DND-41 (cell line): Measurements from ENCODE around the gene MFSD8.
"Not testable (repeated sequence)": the region's sequence is repeated elsewhere in the genome, so short reads cannot be mapped to it uniquely, and the experiment has no call there.

Experiments used
- ATAC-seq: fragments of 200-7000 bp; cut with Tn5 transposase; 3 replicates; pipeline ENCODE4 v1.9.1; 2021; ENCODE audit warnings: low read depth; ENCODE audit not compliant: insufficient read depth
- DNase-seq: peaks from one replicate; pipeline ENCODE4 v3.0.0-alpha.2; 2020
- H2AFZ ChIP-seq: 2 replicates; pipeline ENCODE4 v1.6.0; 2012; ENCODE audit warnings: low read depth, low read length
- H3K27ac ChIP-seq: 2 replicates; pipeline ENCODE4 v1.5.1; 2012; ENCODE audit warnings: low read length, inconsistent platforms
- H3K27me3 ChIP-seq: fragments of 200-600 bp; sonication (generic); 2 replicates; pipeline ENCODE4 v1.6.0; 2012; ENCODE audit warnings: low read length, mild to moderate bottlenecking, inconsistent platforms; ENCODE audit not compliant: insufficient read depth, poor library complexity
- H3K36me3 ChIP-seq: 2 replicates; pipeline ENCODE4 v1.5.1; 2012; ENCODE audit warnings: low read length, inconsistent platforms; ENCODE audit not compliant: insufficient read depth
- H3K4me1 ChIP-seq: 2 replicates; pipeline ENCODE4 v1.5.1; 2012; ENCODE audit warnings: mild to moderate bottlenecking, low read length; ENCODE audit not compliant: insufficient read depth
- H3K4me2 ChIP-seq: 2 replicates; pipeline ENCODE4 v1.6.0; 2012; ENCODE audit warnings: mild to moderate bottlenecking, moderate library complexity, low read length, inconsistent platforms; ENCODE audit not compliant: insufficient read depth
- H3K4me3 ChIP-seq, 2 experiments: fragments of 200-600 bp in 1 of 2; shearing (Covaris generic) in 1 of 2; 2 replicates each; pipeline ENCODE4 v1.5.1; 2012 to 2016; ENCODE audit warnings: inconsistent platforms in 2 of 2, low read length in 2 of 2, mild to moderate bottlenecking in 2 of 2, low read depth in 1 of 2, moderate library complexity in 1 of 2
- H3K79me2 ChIP-seq: 2 replicates; pipeline ENCODE4 v1.6.0; 2012; ENCODE audit warnings: low read length, inconsistent platforms; ENCODE audit not compliant: insufficient read depth
- H3K9ac ChIP-seq: 2 replicates; pipeline ENCODE4 v1.6.0; 2012; ENCODE audit warnings: low read depth, mild to moderate bottlenecking, inconsistent platforms, low read length, moderate library complexity
- H3K9me3 ChIP-seq: 2 replicates; pipeline ENCODE4 v1.5.1; 2012; ENCODE audit warnings: low read length, moderate library complexity, mild to moderate bottlenecking, inconsistent platforms; ENCODE audit not compliant: insufficient read depth, severe bottlenecking
- H4K20me1 ChIP-seq: 2 replicates; pipeline ENCODE4 v1.6.0; 2012; ENCODE audit warnings: low read length; ENCODE audit not compliant: insufficient read depth
- EZH2 ChIP-seq: IDR thresholded peaks from 3 replicates; pipeline ENCODE4 v1.6.1; 2012; ENCODE audit warnings: borderline replicate concordance, low read depth, mild to moderate bottlenecking, moderate library complexity, low read length, inconsistent platforms; ENCODE audit not compliant: severe bottlenecking
- TF ChIP-seq, protein P1 (sequence below): IDR thresholded peaks from 2 replicates; pipeline ENCODE4 v1.5.1; 2012; ENCODE audit warnings: borderline replicate concordance, low read length, moderate library complexity, mild to moderate bottlenecking; ENCODE audit not compliant: poor library complexity, severe bottlenecking; ENCODE audit errors: extremely low read depth

MFSD8 gene

DNA sequence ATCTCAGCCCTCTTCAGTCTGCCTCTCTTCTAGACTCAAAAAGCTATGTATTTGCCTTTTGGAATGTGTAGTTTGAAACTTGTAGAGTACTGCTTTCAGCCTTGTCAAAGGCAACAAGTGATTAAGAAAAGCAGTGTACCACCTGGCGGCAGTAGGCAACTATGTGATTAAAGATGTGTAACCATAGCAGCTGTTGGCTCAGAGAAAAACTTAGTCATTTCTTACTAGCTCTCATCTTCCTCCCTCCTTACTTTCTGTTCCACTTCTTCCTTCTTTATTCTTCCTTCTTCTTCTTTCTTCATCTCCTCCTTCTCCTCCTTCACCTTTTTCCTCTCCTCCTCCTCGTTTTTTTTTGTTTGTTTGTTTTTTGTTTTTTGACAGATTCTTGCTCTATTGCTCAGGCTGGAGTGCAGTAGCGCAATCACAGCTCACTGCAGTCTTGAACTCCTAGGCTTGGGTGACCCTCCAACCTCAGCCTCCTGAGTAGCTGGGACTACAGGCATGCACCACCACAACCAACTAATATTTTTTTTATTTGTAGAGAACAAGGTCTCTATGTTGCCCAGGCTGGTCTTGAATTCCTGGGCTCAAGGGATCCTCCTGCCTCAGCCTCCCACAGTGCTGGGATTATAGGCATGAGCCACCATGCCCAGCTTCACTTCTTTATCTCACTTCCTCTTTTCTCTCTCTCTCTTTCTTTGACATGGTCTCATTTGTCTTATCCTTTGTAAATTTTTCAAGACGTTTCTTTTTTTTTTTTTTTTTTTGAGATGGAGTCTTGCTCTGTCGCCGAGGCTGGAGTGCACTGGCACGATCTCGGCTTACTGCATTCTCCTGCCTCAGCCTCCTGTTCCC lies 32.8 kb upstream of the MFSD8 start:
- Histone ChIP-seq H2AFZ (no peak overlapping the region), H3K79me2 (peaks cover 9% of the 10 kb centered on the region; the same call in 1 of the 2 replicates), H4K20me1 (no peaks in the 10 kb centered on the region), H3K27me3 (no peaks in the 10 kb centered on the region), H3K4me3 (no peak overlapping the region), H3K9me3 (peaks cover 5% of the 10 kb centered on the region), H3K36me3 (peaks cover 32% of the 10 kb centered on the region), H3K4me2 (no peak overlapping the region), H3K27ac (no peak overlapping the region), H3K9ac (no peak overlapping the region), H3K4me1 (no peaks in the 10 kb centered on the region)
- TF ChIP-seq, protein P1, sequence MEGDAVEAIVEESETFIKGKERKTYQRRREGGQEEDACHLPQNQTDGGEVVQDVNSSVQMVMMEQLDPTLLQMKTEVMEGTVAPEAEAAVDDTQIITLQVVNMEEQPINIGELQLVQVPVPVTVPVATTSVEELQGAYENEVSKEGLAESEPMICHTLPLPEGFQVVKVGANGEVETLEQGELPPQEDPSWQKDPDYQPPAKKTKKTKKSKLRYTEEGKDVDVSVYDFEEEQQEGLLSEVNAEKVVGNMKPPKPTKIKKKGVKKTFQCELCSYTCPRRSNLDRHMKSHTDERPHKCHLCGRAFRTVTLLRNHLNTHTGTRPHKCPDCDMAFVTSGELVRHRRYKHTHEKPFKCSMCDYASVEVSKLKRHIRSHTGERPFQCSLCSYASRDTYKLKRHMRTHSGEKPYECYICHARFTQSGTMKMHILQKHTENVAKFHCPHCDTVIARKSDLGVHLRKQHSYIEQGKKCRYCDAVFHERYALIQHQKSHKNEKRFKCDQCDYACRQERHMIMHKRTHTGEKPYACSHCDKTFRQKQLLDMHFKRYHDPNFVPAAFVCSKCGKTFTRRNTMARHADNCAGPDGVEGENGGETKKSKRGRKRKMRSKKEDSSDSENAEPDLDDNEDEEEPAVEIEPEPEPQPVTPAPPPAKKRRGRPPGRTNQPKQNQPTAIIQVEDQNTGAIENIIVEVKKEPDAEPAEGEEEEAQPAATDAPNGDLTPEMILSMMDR: peak; percentile 11
- no peak for TF ChIP-seq EZH2
- no peak for DNase-seq
- peak; percentile 48; the same call in 1 of the 3 replicates for ATAC-seq

GRCh38 chr4:127996521-127996920 lies 31.5 kb upstream of the MFSD8 start:
- not testable (repeated sequence) for H3K4me3 ChIP-seq, H2AFZ ChIP-seq, H3K79me2 ChIP-seq, H3K4me1 ChIP-seq, H3K4me2 ChIP-seq, DNase-seq, H3K27ac ChIP-seq, H3K9me3 ChIP-seq, ATAC-seq, H4K20me1 ChIP-seq, H3K27me3 ChIP-seq, H3K9ac ChIP-seq
- peaks cover 30% of the 10 kb centered on the region for H3K36me3 ChIP-seq

GRCh38 chr4:127995776-127996175 lies 30.8 kb upstream of the MFSD8 start:
- no peak overlapping the region for H3K4me3 ChIP-seq
- H3K27ac ChIP-seq: no peak overlapping the region
- H3K36me3 ChIP-seq: peaks cover 35% of the 10 kb centered on the region
- no peak overlapping the region for H3K4me2 ChIP-seq
- H2AFZ ChIP-seq: no peak overlapping the region
- H3K9ac ChIP-seq: no peak overlapping the region
- H3K4me1 ChIP-seq: no peaks in the 10 kb centered on the region
- peaks cover 5% of the 10 kb centered on the region for H3K9me3 ChIP-seq
- no peaks in the 10 kb centered on the region for H3K27me3 ChIP-seq
- ATAC-seq: no peak
- DNase-seq: no peak
- TF ChIP-seq EZH2: no peak
- TF ChIP-seq, protein P1: no peak
- H4K20me1 ChIP-seq: no peaks in the 10 kb centered on the region
- no peaks in the 10 kb centered on the region for H3K79me2 ChIP-seq

DNA sequence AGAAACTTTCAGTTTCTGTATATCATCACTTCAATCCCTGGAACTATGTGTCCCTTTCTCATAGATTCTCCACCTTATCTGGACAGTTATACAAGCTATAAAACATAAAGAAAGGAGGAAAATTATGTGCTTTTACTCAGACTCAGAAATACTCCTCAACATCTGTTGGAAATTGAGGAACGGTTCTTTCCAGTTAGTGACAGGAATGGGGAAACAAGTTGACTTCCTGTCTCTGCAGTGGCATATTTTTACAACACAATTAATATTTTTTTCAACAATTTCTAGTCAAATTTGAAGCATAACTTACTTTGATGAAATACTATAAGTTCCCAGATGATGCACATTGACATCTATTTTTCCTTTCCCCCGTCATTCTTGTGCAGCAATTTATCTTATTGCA lies 28.2 kb upstream of the MFSD8 start:
- H3K4me3 ChIP-seq: no peak overlapping the region
- no peak for ATAC-seq
- H3K27me3 ChIP-seq: no peaks in the 10 kb centered on the region
- no peak overlapping the region for H3K9ac ChIP-seq
- no peak overlapping the region for H3K4me2 ChIP-seq
- H3K4me1 ChIP-seq: no peaks in the 10 kb centered on the region
- H3K79me2 ChIP-seq: no peaks in the 10 kb centered on the region
- TF ChIP-seq EZH2: no peak
- TF ChIP-seq, protein P1: no peak
- peaks cover 56% of the 10 kb centered on the region for H3K36me3 ChIP-seq
- DNase-seq: no peak
- no peaks in the 10 kb centered on the region for H4K20me1 ChIP-seq
- H2AFZ ChIP-seq: no peak overlapping the region
- H3K9me3 ChIP-seq: peaks cover 5% of the 10 kb centered on the region
- H3K27ac ChIP-seq: no peak overlapping the region
